Neural crest cell (in vitro differentiated cells): ENCODE measurements around the gene FBXL5. TPM values are rescaled to one million over a fixed set of nuclear protein-coding genes. Genes with fewer than 3 reads are reported as not detected.

ENCODE experiments used
- DNase-seq: peaks from one replicate; pipeline ENCODE4 v3.0.0; 2021; ENCODE audit warnings: low read depth, mixed read lengths, low spot score
- H3K27ac Mint-ChIP-seq: one replicate; pipeline ENCODE4 v1.8.0; 2021; ENCODE audit warnings: mild to moderate bottlenecking, mixed read lengths; ENCODE audit not compliant: unreplicated experiment
- H3K27me3 Mint-ChIP-seq: 2 replicates; pipeline ENCODE4 v1.8.0; 2021; ENCODE audit warnings: low read depth, mild to moderate bottlenecking, mixed read lengths
- H3K36me3 Mint-ChIP-seq: 2 replicates; pipeline ENCODE4 v1.8.0; 2021; ENCODE audit warnings: low read depth, mild to moderate bottlenecking, mixed read lengths
- H3K4me1 Mint-ChIP-seq: 2 replicates; pipeline ENCODE4 v1.8.0; 2021; ENCODE audit warnings: mixed read lengths
- H3K4me3 Mint-ChIP-seq: one replicate; pipeline ENCODE4 v1.8.0; 2021; ENCODE audit warnings: mild to moderate bottlenecking, mixed read lengths
- H3K9me3 Mint-ChIP-seq: 2 replicates; pipeline ENCODE4 v1.8.0; 2021; ENCODE audit warnings: mixed read lengths
- total RNA-seq: library from RNA; stranded (reverse); gene quantifications from 2 replicates; pipeline ENCODE4 v1.2.1, GENCODE V29; 2021
- TF ChIP-seq, protein P1 (sequence below): fragments of 200-600 bp; sonication (generic); conservative IDR thresholded peaks from 2 replicates; pipeline ENCODE4 v1.5.0; 2021; ENCODE audit warnings: antibody characterized with exemption, mild to moderate bottlenecking

Gene FBXL5
- total RNA-seq, 1 donor from 2014 or later, result 71.2 TPM

DNA sequence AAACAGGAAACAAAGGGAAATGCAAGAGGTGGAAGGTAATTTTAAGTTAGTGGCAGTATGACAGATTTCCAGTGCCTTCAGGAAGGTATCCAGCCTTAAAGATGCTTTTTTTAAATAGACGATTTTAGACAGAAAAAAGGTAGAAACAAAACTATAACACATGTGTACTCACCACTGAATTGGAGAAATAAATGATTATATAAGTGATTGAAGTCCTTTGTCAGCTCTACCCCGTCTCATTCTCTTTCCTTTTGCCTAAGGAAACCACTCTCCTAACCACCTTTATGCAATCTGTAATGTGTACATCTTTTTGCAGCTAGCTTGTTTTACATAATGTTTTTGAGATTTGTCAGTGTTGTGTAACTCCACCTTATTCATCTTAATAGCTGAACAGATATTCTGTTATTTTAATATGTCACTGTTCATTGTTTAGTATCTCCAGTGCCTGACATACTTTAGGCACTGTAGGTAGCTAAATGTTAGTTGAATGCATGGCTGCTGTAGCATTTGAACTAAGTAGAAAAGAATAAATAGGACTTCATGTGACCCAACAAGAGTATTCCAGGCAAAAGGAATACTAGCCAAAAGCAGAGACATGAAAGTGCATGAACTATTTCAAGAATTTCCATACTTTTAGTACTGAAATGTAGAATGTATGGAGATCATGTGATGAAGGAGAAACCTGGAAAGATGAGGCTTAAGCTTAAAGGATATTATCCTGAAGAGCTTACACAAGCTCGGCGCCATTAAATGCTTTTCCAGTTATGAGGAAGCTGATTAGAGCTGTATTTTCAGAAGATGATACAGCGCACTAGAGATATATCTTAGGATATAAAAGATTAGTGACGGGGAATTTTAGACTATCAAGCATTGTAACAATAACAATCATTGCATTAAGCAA is 27.3 kb upstream of the FBXL5 start:
- H3K4me3 Mint-ChIP-seq, result peak overlapping the region; percentile 99
- H3K36me3 Mint-ChIP-seq, result peaks cover 21% of the 10 kb centered on the region
- no peaks in the 10 kb centered on the region for H3K9me3 Mint-ChIP-seq
- peaks cover 51% of the 10 kb centered on the region for H3K4me1 Mint-ChIP-seq
- H3K27me3 Mint-ChIP-seq, result no peaks in the 10 kb centered on the region
- H3K27ac Mint-ChIP-seq, result peak overlapping the region; percentile 99
- TF ChIP-seq, protein P1, sequence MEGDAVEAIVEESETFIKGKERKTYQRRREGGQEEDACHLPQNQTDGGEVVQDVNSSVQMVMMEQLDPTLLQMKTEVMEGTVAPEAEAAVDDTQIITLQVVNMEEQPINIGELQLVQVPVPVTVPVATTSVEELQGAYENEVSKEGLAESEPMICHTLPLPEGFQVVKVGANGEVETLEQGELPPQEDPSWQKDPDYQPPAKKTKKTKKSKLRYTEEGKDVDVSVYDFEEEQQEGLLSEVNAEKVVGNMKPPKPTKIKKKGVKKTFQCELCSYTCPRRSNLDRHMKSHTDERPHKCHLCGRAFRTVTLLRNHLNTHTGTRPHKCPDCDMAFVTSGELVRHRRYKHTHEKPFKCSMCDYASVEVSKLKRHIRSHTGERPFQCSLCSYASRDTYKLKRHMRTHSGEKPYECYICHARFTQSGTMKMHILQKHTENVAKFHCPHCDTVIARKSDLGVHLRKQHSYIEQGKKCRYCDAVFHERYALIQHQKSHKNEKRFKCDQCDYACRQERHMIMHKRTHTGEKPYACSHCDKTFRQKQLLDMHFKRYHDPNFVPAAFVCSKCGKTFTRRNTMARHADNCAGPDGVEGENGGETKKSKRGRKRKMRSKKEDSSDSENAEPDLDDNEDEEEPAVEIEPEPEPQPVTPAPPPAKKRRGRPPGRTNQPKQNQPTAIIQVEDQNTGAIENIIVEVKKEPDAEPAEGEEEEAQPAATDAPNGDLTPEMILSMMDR, result no peak
- DNase-seq, result no peak

DNA sequence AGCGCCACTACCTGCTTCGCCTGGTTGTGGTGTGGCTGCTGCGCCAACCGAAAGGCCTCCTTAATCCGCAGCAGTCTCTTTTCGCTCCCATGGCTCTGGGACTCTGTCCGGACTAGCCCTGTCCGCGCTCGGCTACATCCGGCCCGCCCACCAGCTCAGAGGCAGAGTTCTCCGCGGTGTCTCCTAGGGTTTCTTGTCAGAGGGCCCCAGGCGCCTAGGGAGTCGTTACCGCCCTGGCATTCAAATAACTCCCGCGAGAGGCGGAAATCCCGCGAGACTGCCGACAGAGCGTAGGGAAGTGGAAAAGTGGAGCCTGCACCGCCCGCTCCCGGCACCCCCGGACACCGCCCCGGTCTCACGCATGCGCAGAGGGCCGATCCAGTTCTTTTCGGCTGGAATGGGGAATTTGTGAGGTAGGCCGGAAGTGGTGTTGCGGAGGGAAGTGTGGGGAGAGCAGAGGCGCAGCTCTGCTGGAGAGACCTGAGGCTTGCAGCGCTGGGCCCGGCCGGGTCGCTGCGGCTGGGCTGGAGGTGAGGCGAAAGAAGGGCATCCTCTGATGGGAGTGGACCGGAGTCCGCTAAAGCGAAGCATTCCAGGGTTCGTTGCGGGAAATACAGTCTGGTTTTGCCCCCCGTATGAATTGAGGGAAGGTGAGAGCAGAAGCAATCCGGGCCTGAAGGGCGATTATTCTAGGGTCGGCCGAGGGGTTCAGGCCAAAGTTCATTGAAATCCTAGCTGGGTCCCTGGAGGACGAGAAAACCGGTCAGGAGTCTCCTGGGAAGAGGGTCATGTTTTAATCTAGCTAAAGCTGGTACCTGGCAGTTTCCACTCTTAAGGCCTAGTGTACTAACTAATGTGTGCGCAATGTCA is 26.4 kb upstream of the FBXL5 start, which contains the start of gene FAM200B:
TSS of gene FAM200B (plus strand) at position 456 of the 870 bp plus-strand sequence. CDS start 5,151 bp downstream, outside the sequence.
- peak within 1 kb of the TSS; percentile 99 for H3K27ac Mint-ChIP-seq
- no peaks in the 10 kb centered on the region for H3K27me3 Mint-ChIP-seq
- peaks cover 19% of the 10 kb centered on the region for H3K36me3 Mint-ChIP-seq
- peaks cover 55% of the 10 kb centered on the region for H3K4me1 Mint-ChIP-seq
- no peaks in the 10 kb centered on the region for H3K9me3 Mint-ChIP-seq
- TF ChIP-seq, protein P1, result no peak
- H3K4me3 Mint-ChIP-seq, result peak within 1 kb of the TSS; percentile 99
- DNase-seq, result peak; percentile 100

DNA sequence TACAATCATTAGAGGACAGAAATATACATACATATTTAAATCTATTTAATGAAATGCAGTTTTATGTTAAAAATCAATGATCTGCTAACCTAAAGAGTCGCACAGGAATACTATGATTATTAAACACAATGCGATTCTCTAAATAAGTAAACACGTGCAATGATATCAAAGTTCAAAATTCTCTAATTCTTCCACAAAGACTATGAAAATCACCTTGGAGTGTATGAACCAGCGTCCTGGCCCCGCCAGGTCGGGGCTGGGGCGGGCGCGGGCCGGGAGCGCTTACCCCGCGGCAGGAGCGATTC is 25.9 kb upstream of the FBXL5 start:
- peaks cover 55% of the 10 kb centered on the region for H3K4me1 Mint-ChIP-seq
- H3K27ac Mint-ChIP-seq, result peak overlapping the region; percentile 99
- no peaks in the 10 kb centered on the region for H3K9me3 Mint-ChIP-seq
- H3K4me3 Mint-ChIP-seq, result peak overlapping the region; percentile 99
- TF ChIP-seq, protein P1, result no peak
- DNase-seq, result no peak
- no peaks in the 10 kb centered on the region for H3K27me3 Mint-ChIP-seq
- H3K36me3 Mint-ChIP-seq, result peaks cover 15% of the 10 kb centered on the region

DNA sequence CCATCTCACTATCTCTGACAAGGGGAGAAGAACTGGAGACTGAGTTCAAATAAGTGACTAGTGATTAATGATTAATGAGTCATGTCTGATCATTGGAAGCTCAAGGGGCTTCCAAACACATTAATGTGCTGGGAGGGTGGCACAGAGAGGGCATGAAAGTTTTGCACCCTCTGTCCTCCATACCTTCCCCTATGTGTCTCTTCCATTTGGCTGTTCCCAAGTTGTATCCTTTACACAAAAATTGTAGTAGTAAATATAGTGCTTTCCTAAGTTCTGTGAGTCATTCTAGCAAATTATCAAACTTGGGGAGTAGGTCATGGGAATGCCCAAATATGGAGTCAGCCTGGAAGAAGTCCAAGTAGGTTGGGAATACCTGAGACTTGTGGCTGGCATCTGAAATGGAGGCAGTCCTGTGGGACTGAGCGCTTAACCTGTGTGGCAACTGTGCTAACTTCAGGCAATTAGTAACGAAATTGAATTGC is 22.4 kb upstream of the FBXL5 start:
- Mint-ChIP-seq H3K4me3 (peak overlapping the region; percentile 82), H3K4me1 (peaks cover 34% of the 10 kb centered on the region), H3K36me3 (peaks cover 8% of the 10 kb centered on the region), H3K27ac (no peak overlapping the region), H3K27me3 (no peaks in the 10 kb centered on the region), H3K9me3 (no peaks in the 10 kb centered on the region)
- no peak for DNase-seq
- TF ChIP-seq, protein P1, result no peak

DNA sequence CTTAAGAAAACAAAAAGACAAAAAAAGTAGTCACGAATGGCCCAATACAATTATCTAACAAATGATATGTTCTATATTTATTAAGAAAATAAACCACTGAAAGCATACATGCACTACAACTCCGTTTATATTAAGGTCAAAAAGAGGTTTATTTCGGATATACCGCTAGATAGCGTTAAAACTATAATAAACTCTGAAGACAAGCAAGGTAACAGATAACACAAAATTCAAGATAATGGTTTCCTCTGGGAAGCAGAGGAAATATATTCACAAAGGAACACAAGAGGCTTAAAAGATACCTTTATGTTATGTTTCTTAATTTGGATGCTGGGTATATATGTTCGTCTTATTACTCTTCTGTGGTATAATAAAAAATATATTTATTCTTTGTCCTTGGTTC is 21.7 kb upstream of the FBXL5 start:
- peaks cover 29% of the 10 kb centered on the region for H3K4me1 Mint-ChIP-seq
- DNase-seq, result no peak
- H3K27me3 Mint-ChIP-seq, result no peaks in the 10 kb centered on the region
- no peaks in the 10 kb centered on the region for H3K9me3 Mint-ChIP-seq
- TF ChIP-seq, protein P1, result no peak
- H3K36me3 Mint-ChIP-seq, result peaks cover 8% of the 10 kb centered on the region
- no peak overlapping the region for H3K4me3 Mint-ChIP-seq
- H3K27ac Mint-ChIP-seq, result no peak overlapping the region
